Suprapubic skin (tissue), 4 donors: ENCODE measurements around the gene VASN. TPM values are rescaled to one million over a fixed set of nuclear protein-coding genes. Genes with fewer than 3 reads are reported as not detected.

Experiments
- DNase-seq, 2 donors: peaks; one replicate each; pipeline ENCODE4 v3.0.0-alpha.2; 2019; ENCODE audit warnings: low spot score in 2 of 2
- H3K27ac ChIP-seq: fragments of 200-600 bp; sonication (generic); one replicate; pipeline ENCODE4 v1.5.1; 2019
- H3K27me3 ChIP-seq: fragments of 200-600 bp; sonication (generic); one replicate; pipeline ENCODE4 v1.5.1; 2019
- H3K36me3 ChIP-seq: fragments of 200-600 bp; sonication (generic); one replicate; pipeline ENCODE4 v1.5.1; 2019
- H3K4me1 ChIP-seq: fragments of 200-600 bp; sonication (generic); one replicate; pipeline ENCODE4 v1.5.1; 2019
- H3K4me3 ChIP-seq: fragments of 200-600 bp; sonication (generic); one replicate; pipeline ENCODE4 v1.5.1; 2019; ENCODE audit warnings: mild to moderate bottlenecking
- H3K9me3 ChIP-seq: fragments of 200-600 bp; sonication (generic); one replicate; pipeline ENCODE4 v1.5.1; 2019
- CTCF ChIP-seq, 2 donors: fragments of 200-600 bp in 1 of 2; fragments of 450-650 bp in 1 of 2; sonication (generic) in 1 of 2; IDR thresholded peaks; one replicate each; pipeline ENCODE4 v1.5.1; 2016 to 2019; ENCODE audit warnings: antibody characterized with exemption in 2 of 2, mild to moderate bottlenecking in 1 of 2, moderate library complexity in 1 of 2
- EP300 ChIP-seq: sonication (generic); formaldehyde crosslinking; IDR thresholded peaks from one replicate; pipeline ENCODE4 v1.6.1; 2017; ENCODE audit warnings: antibody characterized with exemption
- POLR2A ChIP-seq, 2 donors: fragments of 450-650 bp; IDR thresholded peaks; one replicate each; pipeline ENCODE4 v1.6.1; 2017; ENCODE audit warnings: antibody characterized with exemption in 2 of 2, mild to moderate bottlenecking in 2 of 2, moderate library complexity in 2 of 2
- POLR2AphosphoS5 ChIP-seq, 3 donors: sonication (generic); formaldehyde crosslinking; IDR thresholded peaks; one replicate each; pipeline ENCODE4 v1.6.1; 2017; ENCODE audit warnings: antibody characterized with exemption in 3 of 3
- WGBS: methylation state at CpG from one replicate; pipeline ENCODE4 v1.1.5; 2018; 5-methylcytosine and 5-hydroxymethylcytosine counted together
- total RNA-seq, 4 donors: library from RNA; depleted of rRNA; stranded (reverse); fragments of >200 nt; gene quantifications; one replicate each; pipeline ENCODE4 v1.1.0, GENCODE V29; 2016

The VASN gene
- total RNA-seq, 4 donors from 2014 or later, result 10.8 to 23.3 (median 22.3) TPM

GRCh38 chr16:4362476-4363135, 9.0 kb upstream of the VASN start:
- H3K4me1 ChIP-seq, result peaks cover 4% of the 10 kb centered on the region
- H3K36me3 ChIP-seq, result peaks cover 59% of the 10 kb centered on the region
- no peak overlapping the region for H3K4me3 ChIP-seq
- 79% methylated on average over 14 of the region's 19 CpGs for WGBS
- H3K27ac ChIP-seq, result no peak overlapping the region
- TF ChIP-seq POLR2AphosphoS5 (IDR thresholded peaks at IDR 0.05) (no peak), EP300 (no peak), POLR2A (IDR thresholded peaks at IDR 0.05) (no peak), CTCF (IDR thresholded peaks at IDR 0.05) (no peak)
- no peak for DNase-seq
- H3K27me3 ChIP-seq, result no peaks in the 10 kb centered on the region
- H3K9me3 ChIP-seq, result no peaks in the 10 kb centered on the region

GRCh38 chr16:4364196-4365013, 7.2 kb upstream of the VASN start:
- no peaks in the 10 kb centered on the region for H3K9me3 ChIP-seq
- H3K4me1 ChIP-seq, result peaks cover 19% of the 10 kb centered on the region
- H3K4me3 ChIP-seq, result no peak overlapping the region
- DNase-seq, result no peak
- peaks cover 49% of the 10 kb centered on the region for H3K36me3 ChIP-seq
- H3K27ac ChIP-seq, result no peak overlapping the region
- 82% methylated on average over 12 of the region's 37 CpGs for WGBS
- no peak for TF ChIP-seq POLR2AphosphoS5 (IDR thresholded peaks at IDR 0.05)
- TF ChIP-seq CTCF (IDR thresholded peaks at IDR 0.05), result no peak
- TF ChIP-seq POLR2A (IDR thresholded peaks at IDR 0.05), result no peak
- TF ChIP-seq EP300, result no peak
- no peaks in the 10 kb centered on the region for H3K27me3 ChIP-seq

GRCh38 chr16:4365014-4365406, 6.6 kb upstream of the VASN start:
- TF ChIP-seq POLR2A (IDR thresholded peaks at IDR 0.05) (no peak), CTCF (IDR thresholded peaks at IDR 0.05) (no peak), POLR2AphosphoS5 (IDR thresholded peaks at IDR 0.05) (no peak), EP300 (no peak)
- H3K4me3 ChIP-seq, result no peak overlapping the region
- peaks cover 25% of the 10 kb centered on the region for H3K4me1 ChIP-seq
- no peaks in the 10 kb centered on the region for H3K9me3 ChIP-seq
- no peak overlapping the region for H3K27ac ChIP-seq
- no peak for DNase-seq
- WGBS, result 96% methylated on average over 4 of the region's 10 CpGs
- H3K27me3 ChIP-seq, result no peaks in the 10 kb centered on the region
- H3K36me3 ChIP-seq, result peaks cover 49% of the 10 kb centered on the region

GRCh38 chr16:4365615-4366014, 6.0 kb upstream of the VASN start:
- 91% methylated on average over 9 of the region's 12 CpGs for WGBS

More at GRCh38 chr16:4365615-4366014, 6.0 kb upstream of the VASN start:
- TF ChIP-seq POLR2AphosphoS5 (IDR thresholded peaks at IDR 0.05), result no peak
- TF ChIP-seq POLR2A (IDR thresholded peaks at IDR 0.05), result no peak
- TF ChIP-seq CTCF (IDR thresholded peaks at IDR 0.05), result no peak
- no peak for TF ChIP-seq EP300
- no peaks in the 10 kb centered on the region for H3K9me3 ChIP-seq
- H3K36me3 ChIP-seq, result peaks cover 44% of the 10 kb centered on the region
- DNase-seq, result no peak
- H3K27me3 ChIP-seq, result no peaks in the 10 kb centered on the region
- H3K27ac ChIP-seq, result no peak overlapping the region
- H3K4me3 ChIP-seq, result no peak overlapping the region
- H3K4me1 ChIP-seq, result peaks cover 31% of the 10 kb centered on the region
